NOMO-1 treated with dmso at 0.1 percent for 144 hours (cell line): ENCODE measurements around the gene TM4SF20.

Experiments
- DNase-seq: peaks from one replicate; lab custom pipeline; 2025; ENCODE audit not compliant: unreplicated experiment; lab: John Stamatoyannopoulos, UW

Gene TM4SF20

GRCh38 chr2:227379095-227379494 is at the start of gene TM4SF20:
Gene TM4SF20, minus strand, starts transcription at chr2:227379306. Its CDS starts 38 bp downstream, at chr2:227379268.
- no peak for DNase-seq

- no peak for DNase-seq
These were observed 49.7 kb upstream of the TM4SF20 start for GRCh38 chr2:227428731-227429285.

- no peak for DNase-seq
These were observed 44.8 kb upstream of the TM4SF20 start for GRCh38 chr2:227423656-227424499.

GRCh38 chr2:227420087-227421052 is 41.3 kb upstream of the TM4SF20 start:
- DNase-seq: no peak

GRCh38 chr2:227416701-227417100 is 37.6 kb upstream of the TM4SF20 start:
- no peak for DNase-seq

- peak; percentile 68 for DNase-seq
These were observed 36.7 kb upstream of the TM4SF20 start for GRCh38 chr2:227415538-227416424.

GRCh38 chr2:227414846-227415245 is 35.7 kb upstream of the TM4SF20 start:
- DNase-seq: no peak

GRCh38 chr2:227413371-227413770 is 34.3 kb upstream of the TM4SF20 start:
- DNase-seq: no peak

- no peak for DNase-seq
These were observed 33.8 kb upstream of the TM4SF20 start for GRCh38 chr2:227412877-227413276.

GRCh38 chr2:227411990-227412350 is 32.9 kb upstream of the TM4SF20 start:
- no peak for DNase-seq

- no peak for DNase-seq
These were observed 32.3 kb upstream of the TM4SF20 start for GRCh38 chr2:227411320-227411989.

GRCh38 chr2:227410191-227410590 is 31.1 kb upstream of the TM4SF20 start:
- DNase-seq: no peak

GRCh38 chr2:227407591-227408151 is 28.6 kb upstream of the TM4SF20 start:
- peak; percentile 86 for DNase-seq

- no peak for DNase-seq
These were observed 27.3 kb upstream of the TM4SF20 start for GRCh38 chr2:227406177-227407031.

GRCh38 chr2:227404585-227405271 is 25.6 kb upstream of the TM4SF20 start:
- no peak for DNase-seq

GRCh38 chr2:227402959-227403358 is 23.9 kb upstream of the TM4SF20 start:
- DNase-seq: no peak

GRCh38 chr2:227402321-227402720 is 23.2 kb upstream of the TM4SF20 start:
- DNase-seq: no peak

GRCh38 chr2:227401550-227401949 is 22.4 kb upstream of the TM4SF20 start:
- DNase-seq: no peak
